Activated T-cell treated with anti-CD3 and anti-CD28 coated beads for 24 hours (primary cell): ENCODE results near the gene MYOD1.
A peak's percentile ranks its signal among the peaks of the same experiment; 100 is the strongest.

ENCODE experiments used
- DNase-seq: peaks from one replicate; pipeline ENCODE4 v3.0.0-alpha.2; 2020; ENCODE audit warnings: low read depth

MYOD1 gene

DNA sequence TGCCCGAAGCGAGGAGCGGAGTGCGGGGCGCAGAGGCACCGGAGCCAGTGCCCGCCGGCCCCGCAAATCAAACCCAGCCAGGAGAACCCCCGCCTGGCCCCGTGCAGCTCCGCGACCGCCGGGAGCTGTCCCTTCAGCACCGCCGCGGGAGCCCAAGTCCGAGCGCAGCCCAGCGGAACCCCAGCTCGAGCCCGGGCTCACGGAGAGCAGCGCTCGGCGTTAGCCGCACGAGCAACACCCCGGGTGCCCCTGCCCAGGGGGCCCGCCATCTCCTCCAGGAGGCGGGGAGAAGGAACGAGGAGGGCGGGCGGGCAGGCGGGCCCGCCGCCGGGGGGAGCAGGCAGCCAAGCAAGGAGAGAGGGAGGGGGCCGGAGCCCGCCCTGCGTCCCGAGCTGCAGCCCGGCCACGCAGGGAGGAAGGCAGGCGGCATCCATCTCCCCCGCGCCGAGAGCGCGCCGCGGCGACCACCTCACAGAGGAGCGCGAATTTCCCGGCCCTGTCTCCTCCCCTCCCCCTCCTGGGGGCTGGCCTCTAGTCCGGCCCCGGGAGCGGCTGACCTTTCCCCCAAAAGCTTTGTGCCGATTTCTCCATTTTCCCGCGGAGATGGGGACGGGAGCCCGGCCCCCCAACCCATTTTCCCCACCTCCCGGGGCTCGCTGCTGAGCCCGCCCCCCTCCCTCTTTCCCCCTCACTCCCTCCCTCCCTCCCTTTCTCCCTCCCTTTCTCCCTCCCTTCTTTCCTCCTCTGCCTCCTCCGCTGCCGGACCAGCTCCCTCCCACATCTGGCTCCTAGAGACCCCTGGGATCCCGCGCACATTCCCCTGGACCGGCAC, 15.8 kb downstream of the MYOD1 start:
- peak; percentile 7 for DNase-seq

- no peak for DNase-seq
Measured at GRCh38 chr11:17735818-17736578, 16.6 kb downstream of the MYOD1 start.

DNA sequence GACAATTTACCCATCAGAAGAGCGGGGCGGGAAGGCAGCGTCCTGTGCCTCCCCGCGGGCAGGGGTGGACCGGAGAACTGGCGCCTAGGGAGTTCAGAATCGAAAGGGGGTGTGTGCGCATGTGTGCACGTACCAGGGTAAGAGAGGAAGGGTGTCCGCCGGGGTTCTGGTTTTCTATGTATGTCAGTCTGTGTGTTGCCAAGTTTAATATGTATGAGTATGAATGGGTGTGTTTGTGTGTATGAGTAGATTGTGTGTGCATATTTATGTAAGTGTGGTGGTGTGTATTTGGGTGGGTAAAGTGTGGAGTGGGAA, 17.2 kb downstream of the MYOD1 start:
- no peak for DNase-seq

DNA sequence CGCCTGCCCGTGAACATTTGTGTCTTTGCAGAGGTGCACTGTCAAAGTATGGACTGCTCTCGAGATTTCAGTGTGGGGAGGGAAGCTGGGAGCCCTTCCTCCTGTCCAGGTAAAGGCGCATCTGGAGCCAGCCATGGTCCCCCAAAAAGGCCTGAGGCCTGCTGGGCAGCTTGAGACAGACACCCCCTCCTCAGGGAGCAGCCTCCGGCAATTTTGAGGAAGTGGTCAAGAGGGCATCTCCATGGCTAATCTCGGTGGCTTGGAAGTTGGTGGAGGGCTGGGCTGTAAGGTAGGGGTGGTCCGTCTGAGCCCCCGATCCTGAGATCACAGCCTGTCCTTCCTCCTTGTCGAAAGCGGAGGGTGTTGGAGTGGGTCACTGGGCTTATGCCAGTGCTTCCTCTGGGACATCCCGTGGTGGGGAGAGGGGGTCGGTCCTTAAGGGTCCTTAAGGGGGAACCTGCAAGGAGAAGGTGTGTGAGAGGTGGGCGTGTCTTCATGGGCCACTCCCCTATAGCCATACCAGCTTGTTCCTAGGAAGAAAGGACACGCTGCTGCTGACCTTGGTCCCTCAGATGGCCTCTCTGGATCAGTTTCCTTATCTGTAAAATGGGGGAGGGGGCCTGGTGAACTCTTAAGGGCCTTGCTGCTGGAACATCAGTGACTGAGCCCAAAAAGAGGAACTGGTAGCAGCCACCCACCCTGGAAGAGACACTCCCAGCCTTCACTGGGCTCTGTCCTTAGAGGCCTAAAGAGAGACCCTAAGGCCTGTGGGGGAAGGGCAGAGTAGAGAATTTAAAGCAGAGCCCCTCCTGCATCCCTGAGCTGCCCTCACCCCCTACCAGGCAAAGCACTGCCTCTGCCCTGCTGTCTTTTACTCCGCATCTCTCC, 17.8 kb downstream of the MYOD1 start:
- DNase-seq: no peak

DNA sequence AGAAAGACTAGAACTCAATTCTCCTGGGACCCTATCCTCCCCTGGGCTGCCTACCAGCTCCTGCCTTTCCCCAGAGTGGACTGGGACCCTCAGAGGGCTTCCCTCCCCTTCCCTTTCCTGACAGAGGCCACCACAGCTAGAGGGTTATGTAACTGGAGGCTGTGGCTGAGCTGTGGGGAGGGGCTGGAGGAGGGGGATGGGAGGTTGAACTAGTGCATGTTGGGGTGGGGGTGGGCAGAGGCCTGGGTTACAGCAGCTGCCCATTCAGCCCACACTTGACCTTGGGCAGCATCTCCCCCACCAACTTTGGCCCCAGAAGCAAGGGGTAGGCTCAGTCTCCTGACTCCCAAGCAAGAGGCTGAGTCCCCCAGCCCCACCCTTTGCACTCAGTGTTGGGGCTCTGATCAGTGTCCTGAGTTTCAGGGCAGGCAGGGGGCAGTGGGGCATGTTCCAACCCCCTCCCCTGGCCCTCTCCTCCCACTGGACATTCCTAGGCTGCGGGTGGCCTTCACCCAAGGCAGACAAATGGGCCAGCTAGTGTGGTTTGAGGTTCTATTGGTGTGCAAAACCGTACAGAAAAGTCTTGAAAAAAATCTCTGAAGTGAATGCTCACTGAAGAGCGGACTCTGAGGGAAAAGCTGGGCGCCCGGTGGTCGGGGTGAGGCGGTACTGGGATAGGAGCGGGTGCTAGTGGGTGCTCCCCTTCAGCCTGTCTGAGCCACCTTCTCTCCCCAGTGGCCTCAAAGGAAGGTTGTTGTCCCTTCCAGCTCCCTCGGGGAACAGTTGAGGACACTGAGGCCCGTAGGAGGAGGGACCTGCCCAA, 19.0 kb downstream of the MYOD1 start:
- no peak for DNase-seq

GRCh38 chr11:17739945-17740338, 20.6 kb downstream of the MYOD1 start:
- no peak for DNase-seq

GRCh38 chr11:17740649-17741235, 21.4 kb downstream of the MYOD1 start:
- no peak for DNase-seq

DNA sequence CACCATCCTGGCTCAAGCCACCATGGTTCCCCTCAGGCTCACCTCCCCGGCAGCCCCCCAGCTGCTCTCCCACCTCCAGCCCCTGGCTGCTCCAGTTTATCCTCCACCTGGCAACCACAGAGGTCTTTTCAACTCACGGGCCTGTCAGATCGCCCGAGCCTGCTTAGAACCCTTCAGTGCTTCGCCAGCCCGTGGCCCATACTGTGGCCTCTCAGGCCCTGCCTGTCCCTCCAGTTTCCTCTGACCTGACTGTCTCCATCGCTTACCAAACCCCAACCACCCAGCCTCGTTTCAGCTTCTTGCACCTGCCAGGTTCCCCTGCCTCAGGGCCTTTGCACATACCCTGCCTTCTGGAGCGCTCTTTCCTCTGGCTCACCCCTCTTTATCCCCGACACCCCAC, 22.1 kb downstream of the MYOD1 start:
- no peak for DNase-seq

DNA sequence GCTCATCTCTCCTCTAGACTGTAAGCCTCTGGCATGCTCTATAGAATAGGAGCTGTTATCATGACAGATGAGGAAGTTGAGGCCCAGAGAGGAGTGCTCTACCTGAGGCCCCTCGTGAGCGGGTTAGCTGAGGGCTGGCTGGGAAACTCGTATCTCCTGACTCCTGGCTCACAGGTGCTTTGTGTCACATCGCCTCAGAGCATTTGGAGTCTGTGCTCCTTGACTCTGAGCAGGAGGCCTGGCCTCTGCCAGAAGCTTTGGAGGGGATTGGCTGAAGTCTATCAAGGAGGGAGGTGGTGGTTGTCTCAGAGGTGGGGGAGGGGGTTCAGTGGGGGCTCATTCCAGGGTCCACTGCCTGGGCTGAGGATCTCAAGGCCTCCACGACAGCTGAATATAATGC, 22.6 kb downstream of the MYOD1 start:
- DNase-seq: no peak

GRCh38 chr11:17743026-17743807, 23.8 kb downstream of the MYOD1 start:
- no peak for DNase-seq

DNA sequence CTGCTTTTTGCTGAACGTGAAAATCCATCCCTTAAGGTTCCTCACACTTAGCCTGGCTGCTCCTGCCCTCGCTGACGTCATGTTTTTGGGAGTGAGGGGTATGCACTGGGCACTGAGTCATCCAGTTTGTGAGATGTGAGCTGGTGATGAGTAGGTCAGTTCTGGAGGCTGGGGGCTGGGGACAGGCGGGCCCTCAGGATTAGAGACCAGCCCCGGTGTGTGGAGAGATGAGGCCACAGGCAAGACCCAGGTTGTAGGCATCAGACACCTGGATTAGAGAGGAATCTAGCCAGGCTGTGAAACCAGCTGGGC, 24.4 kb downstream of the MYOD1 start:
- DNase-seq: no peak

- DNase-seq: no peak
Measured at GRCh38 chr11:17744151-17744940, 25.0 kb downstream of the MYOD1 start.

DNA sequence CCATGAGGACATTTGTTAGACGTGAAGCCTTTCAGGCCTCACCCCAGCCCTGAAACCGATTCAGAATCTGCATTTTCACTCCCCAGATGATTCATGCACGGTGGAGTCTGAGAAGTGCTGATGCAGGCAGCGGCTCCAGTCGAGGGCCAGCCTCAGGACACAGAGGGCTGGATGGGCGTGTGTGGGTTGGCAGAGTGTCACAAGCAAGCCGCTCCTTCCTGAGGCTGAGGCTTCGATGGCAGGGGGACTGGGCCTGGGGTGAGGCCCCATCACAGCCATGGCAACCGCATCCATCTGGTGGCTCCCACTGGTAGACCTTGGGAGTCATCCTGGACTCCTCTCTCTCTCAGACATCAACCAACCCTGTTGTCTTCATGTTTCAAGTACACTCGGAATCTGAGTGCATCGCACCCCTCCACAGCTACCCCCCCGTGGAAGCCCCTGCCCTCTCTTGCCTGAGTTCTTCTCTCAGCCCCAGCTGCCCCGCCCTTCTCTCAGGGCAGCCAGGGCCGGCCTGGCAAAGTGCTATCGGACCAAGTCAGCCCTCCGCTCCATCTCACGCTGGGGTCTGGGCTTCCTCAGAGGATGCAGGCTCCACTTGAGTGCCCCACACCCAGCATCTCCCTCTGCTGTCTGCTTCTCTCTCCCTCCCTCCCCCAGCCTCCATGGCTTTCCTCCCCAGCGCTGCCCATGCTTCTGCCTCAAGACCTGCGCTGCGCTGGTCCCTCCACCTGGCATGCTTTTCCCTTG, 25.8 kb downstream of the MYOD1 start:
- no peak for DNase-seq

- no peak for DNase-seq
Measured at GRCh38 chr11:17746096-17746495, 26.7 kb downstream of the MYOD1 start.

- no peak for DNase-seq
Measured at GRCh38 chr11:17747131-17747955, 28.0 kb downstream of the MYOD1 start.

GRCh38 chr11:17748044-17748443, 28.7 kb downstream of the MYOD1 start:
- no peak for DNase-seq

- no peak for DNase-seq
Measured at GRCh38 chr11:17748761-17749721, 29.7 kb downstream of the MYOD1 start.
